ENCODE data around the gene CDKAL1.

DNA sequence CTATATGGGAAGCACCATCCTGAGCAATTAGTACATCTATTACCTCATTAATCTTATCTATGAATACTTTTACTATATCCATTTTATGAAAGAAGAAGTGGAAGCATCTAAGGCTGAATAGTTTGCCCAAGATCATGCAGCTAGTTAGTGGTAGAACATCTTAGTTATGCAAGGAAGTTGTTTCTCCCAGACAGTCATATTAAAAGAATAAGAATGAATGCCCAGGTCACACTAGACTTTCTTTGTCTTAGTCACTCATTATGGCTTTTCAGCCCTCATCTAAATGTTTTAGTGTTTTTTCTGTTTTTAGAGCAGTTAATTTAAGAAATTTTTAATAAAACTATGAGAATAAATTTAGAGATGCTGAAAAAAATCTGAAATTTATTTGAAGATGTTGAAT, 517.5 kb downstream of the CDKAL1 start:
- TF ChIP-seq, protein P1, sequence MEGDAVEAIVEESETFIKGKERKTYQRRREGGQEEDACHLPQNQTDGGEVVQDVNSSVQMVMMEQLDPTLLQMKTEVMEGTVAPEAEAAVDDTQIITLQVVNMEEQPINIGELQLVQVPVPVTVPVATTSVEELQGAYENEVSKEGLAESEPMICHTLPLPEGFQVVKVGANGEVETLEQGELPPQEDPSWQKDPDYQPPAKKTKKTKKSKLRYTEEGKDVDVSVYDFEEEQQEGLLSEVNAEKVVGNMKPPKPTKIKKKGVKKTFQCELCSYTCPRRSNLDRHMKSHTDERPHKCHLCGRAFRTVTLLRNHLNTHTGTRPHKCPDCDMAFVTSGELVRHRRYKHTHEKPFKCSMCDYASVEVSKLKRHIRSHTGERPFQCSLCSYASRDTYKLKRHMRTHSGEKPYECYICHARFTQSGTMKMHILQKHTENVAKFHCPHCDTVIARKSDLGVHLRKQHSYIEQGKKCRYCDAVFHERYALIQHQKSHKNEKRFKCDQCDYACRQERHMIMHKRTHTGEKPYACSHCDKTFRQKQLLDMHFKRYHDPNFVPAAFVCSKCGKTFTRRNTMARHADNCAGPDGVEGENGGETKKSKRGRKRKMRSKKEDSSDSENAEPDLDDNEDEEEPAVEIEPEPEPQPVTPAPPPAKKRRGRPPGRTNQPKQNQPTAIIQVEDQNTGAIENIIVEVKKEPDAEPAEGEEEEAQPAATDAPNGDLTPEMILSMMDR (IDR thresholded peaks at IDR 0.05): no peak
- no peak for TF ChIP-seq EZH2 (IDR thresholded peaks at IDR 0.05)

Measured in neural progenitor cell (in vitro differentiated cells).